ENCODE data around the gene SETD7.

GRCh38 chr4:139562839-139563238 lies 6.8 kb upstream of the SETD7 start:
- TF ChIP-seq CTCF (conservative IDR thresholded peaks at IDR 0.05; ENCODE audit: low read depth, low read length) (no peak), EZH2phosphoT487 (IDR thresholded peaks at IDR 0.05; ENCODE audit: borderline replicate concordance, low read length) (no peak)

Data from PC-3 (cell line).